Measurements from ENCODE around the gene NOL4L. TPM values are rescaled to one million over a fixed set of nuclear protein-coding genes. Genes with fewer than 3 reads are reported as not detected.

NOL4L gene
- total RNA-seq, 1 experiment from 2014 or later, result 31.7 TPM

DNA sequence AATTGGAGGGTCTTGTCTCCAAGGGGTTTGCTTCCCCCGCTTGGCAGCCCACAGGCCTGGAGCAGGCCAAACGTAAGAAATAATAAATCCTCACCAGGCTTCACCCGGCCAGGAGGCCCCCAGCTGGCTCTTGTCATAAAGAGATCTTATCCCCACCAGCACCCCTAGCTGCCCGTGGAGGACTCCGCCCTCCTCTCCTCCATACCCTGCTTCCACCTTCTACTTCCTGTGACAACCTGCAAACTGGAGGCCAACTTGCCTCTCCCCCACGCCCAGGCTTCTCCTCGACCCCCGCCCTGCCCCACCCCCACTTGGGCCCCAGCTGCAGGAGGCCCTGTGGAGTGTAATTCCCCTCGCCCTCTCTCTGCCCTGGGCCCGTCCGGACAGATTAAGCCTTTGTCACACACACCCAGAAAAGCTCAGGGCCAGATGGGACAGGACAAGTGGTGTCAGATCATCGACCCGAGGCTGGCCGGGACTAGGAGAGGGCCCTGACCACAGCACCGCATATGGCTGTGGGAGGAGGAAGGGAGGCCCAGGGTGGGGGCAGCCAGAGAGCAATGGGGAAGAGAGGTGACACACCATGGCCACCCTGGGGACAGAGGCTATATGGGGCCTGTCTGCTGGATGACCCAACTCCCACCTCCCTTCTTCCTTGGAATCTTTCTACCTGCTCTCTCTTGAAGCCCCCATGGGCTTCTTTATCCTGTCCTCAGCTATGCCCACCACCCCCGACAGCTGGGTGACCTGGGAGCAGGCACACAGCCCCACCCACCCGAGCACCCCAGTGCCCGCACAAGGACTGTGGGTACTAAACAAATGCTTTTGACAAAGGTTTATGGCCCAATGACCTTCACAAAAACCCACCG lies 3.9 kb downstream of the NOL4L start:
- Mint-ChIP-seq H3K4me1 (peaks cover 25% of the 10 kb centered on the region in 2 experiments), H3K27ac (peak overlapping the region in 1 of 3 experiments; percentile 40; a peak in 1 of 7 replicates), H3K36me3 (ENCODE audit: insufficient read depth in 1 of 3, low read depth in 3 of 3) (peaks cover 0 to 2% (median 0%) of the 10 kb centered on the region in 3 experiments; a peak in 1 of 7 replicates), H3K27me3 (ENCODE audit: low read depth) (peaks cover 58% of the 10 kb centered on the region), H3K4me3 (peak overlapping the region; percentile 42 to 72; a peak in 3 of 5 replicates), H3K9me3 (no peaks in the 10 kb centered on the region; a peak in 1 of 5 replicates)
- no peak overlapping the region for H2BK15ac ChIP-seq (ENCODE audit: low read depth, low read length)
- no peak overlapping the region for H3K9ac ChIP-seq (ENCODE audit: extremely low read depth, insufficient read length, low read length)
- no peaks in the 10 kb centered on the region for H4K20me1 ChIP-seq (ENCODE audit: control insufficient read depth, insufficient read depth, insufficient read length)
- H3K56ac ChIP-seq (ENCODE audit: insufficient read length, low read depth, low read length), result no peak overlapping the region
- H2BK120ac ChIP-seq (ENCODE audit: low read depth, low read length, poor library complexity, severe bottlenecking), result no peak overlapping the region
- no peak overlapping the region for H4K5ac ChIP-seq (ENCODE audit: insufficient read length, low read depth, low read length)
- no peak overlapping the region for H3T11ph ChIP-seq (ENCODE audit: low read length)
- H2BK20ac ChIP-seq (ENCODE audit: low read depth, low read length, poor library complexity, severe bottlenecking), result no peak overlapping the region
- no peak overlapping the region for H3K14ac ChIP-seq (ENCODE audit: insufficient read depth, low read length)
- H2BK12ac ChIP-seq (ENCODE audit: insufficient read length, low read depth, low read length), result no peak overlapping the region
- no peak overlapping the region for H3K23ac ChIP-seq (ENCODE audit: insufficient read length, low read depth, low read length)
- H3K9me3 ChIP-seq (ENCODE audit: control insufficient read depth, low read depth, low read length), result no peaks in the 10 kb centered on the region
- no peak for DNase-seq
- H2AFZ ChIP-seq (ENCODE audit: low read length), result no peak overlapping the region
- no CpG with 5 or more reads among the region's 19 CpGs for WGBS (ENCODE audit: extremely low coverage, insufficient read length, low lambda C conversion rate)
- H3K4me2 ChIP-seq (ENCODE audit: insufficient read depth, insufficient read length, low read length), result no peak overlapping the region
- H3K4ac ChIP-seq (ENCODE audit: low read depth, low read length), result no peak overlapping the region
- H2AK5ac ChIP-seq (ENCODE audit: insufficient read length, low read length), result no peak overlapping the region
- no peak overlapping the region for H3K27ac ChIP-seq (ENCODE audit: insufficient read length, low read depth, low read length)
- peaks cover 4% of the 10 kb centered on the region; the same call in 1 of the 2 replicates for H3K27me3 ChIP-seq (ENCODE audit: insufficient read depth, low read length)
- 0 out of 2 replicates have a peak, but pooled peaks cover 1% of the 10 kb centered on the region for H3K4me1 ChIP-seq (ENCODE audit: insufficient read depth, low read length)
- H4K91ac ChIP-seq (ENCODE audit: insufficient read length, low read depth, low read length), result no peak overlapping the region
- H4K8ac ChIP-seq (replicated peaks; ENCODE audit: insufficient read length, low read depth, low read length), result no peak overlapping the region
- no peak overlapping the region for H2BK5ac ChIP-seq (ENCODE audit: insufficient read length, low read length)
- no peaks in the 10 kb centered on the region for H3K79me2 ChIP-seq (ENCODE audit: insufficient read depth, low read length)
- H3K79me1 ChIP-seq (ENCODE audit: insufficient read depth, low read depth, low read length, poor library complexity, severe bottlenecking), result no peaks in the 10 kb centered on the region
- no peak overlapping the region for H3K18ac ChIP-seq (ENCODE audit: insufficient read length, low read depth, low read length)
- TF ChIP-seq, protein P1, sequence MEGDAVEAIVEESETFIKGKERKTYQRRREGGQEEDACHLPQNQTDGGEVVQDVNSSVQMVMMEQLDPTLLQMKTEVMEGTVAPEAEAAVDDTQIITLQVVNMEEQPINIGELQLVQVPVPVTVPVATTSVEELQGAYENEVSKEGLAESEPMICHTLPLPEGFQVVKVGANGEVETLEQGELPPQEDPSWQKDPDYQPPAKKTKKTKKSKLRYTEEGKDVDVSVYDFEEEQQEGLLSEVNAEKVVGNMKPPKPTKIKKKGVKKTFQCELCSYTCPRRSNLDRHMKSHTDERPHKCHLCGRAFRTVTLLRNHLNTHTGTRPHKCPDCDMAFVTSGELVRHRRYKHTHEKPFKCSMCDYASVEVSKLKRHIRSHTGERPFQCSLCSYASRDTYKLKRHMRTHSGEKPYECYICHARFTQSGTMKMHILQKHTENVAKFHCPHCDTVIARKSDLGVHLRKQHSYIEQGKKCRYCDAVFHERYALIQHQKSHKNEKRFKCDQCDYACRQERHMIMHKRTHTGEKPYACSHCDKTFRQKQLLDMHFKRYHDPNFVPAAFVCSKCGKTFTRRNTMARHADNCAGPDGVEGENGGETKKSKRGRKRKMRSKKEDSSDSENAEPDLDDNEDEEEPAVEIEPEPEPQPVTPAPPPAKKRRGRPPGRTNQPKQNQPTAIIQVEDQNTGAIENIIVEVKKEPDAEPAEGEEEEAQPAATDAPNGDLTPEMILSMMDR (conservative IDR thresholded peaks at IDR 0.05), result no peak
- H3K23me2 ChIP-seq (ENCODE audit: insufficient read length, low read depth, low read length, poor library complexity, severe bottlenecking), result peaks cover 7% of the 10 kb centered on the region
